A172 (cell line): ENCODE results near the gene RBL2. TPM values are rescaled to one million over a fixed set of nuclear protein-coding genes. Genes with fewer than 3 reads are reported as not detected.
A peak's percentile ranks its signal among the peaks of the same experiment; 100 is the strongest.

ENCODE experiments used
- DNase-seq: peaks from one replicate; pipeline ENCODE4 v3.0.0-alpha.2; 2015; ENCODE audit warnings: low spot score
- total RNA-seq: library from RNA; depleted of rRNA; stranded (reverse); fragments of >200 nt; shearing (Covaris generic); gene quantifications from 2 replicates; pipeline ENCODE4 v1.2.3, GENCODE V29; 2014

Gene RBL2
- total RNA-seq, 1 experiment from 2014 or later = 47.1 TPM

DNA sequence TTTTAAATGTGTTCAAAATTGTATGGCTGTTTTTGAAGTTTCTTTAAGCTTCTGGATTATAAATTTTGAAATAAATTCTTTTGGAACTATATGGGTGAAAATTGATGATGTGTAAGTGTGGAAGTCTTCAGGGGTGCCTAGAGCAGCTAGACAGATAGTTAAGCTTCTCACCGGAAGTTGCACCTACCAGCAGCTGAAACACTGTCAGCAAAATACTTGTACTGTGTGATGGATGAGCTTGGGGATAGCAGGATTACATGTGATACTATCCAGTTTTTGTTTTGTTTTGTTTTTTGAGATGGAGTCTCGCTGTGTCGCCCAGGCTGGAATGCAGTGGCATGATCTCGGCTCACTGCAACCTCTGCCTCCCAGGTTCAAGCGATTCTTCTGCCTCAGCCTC lies 19.7 kb downstream of the RBL2 start:
- DNase-seq = no peak

- no peak for DNase-seq
These were observed 22.4 kb downstream of the RBL2 start for GRCh38 chr16:53456625-53457024.

DNA sequence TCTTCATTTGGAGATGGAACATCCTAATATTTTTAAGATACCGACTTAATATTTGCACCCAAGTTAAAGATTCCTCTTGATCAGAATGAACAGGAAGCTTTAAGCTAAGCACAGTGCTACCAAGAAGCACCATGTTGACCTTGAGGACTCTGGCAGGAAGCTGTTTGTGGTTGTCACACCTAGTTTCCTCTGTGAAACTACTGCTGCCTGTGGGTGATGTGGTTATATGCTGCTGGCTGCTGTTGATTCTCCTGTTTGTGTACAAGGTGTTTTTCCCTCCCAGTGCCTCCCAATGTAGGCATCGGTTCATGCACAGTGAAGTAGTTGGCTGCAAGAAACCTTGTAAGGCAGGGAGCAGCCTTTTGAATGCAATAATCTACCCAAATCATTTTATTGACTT lies 23.4 kb downstream of the RBL2 start:
- DNase-seq = peak; percentile 19

DNA sequence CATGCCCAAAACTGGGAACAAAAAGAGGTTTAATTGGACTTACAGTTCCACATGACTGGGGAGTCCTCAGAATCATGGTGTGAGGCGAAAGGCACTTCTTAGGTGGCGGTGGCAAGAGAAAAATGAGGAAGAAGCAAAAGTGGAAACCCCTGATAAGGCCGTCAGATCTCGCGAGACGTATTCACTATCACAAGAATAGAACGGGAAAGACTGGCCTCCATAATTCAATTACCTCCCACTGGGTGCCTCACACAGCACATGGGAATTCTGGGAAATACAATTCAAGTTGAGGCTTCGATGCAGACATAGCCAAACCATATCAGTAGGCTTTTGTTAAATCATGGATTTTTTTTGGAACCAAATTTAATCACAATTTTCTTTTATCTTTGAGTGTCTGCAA lies 24.4 kb downstream of the RBL2 start:
- no peak for DNase-seq

- DNase-seq = peak; percentile 82
These were observed 31.5 kb downstream of the RBL2 start for GRCh38 chr16:53465606-53466280.

DNA sequence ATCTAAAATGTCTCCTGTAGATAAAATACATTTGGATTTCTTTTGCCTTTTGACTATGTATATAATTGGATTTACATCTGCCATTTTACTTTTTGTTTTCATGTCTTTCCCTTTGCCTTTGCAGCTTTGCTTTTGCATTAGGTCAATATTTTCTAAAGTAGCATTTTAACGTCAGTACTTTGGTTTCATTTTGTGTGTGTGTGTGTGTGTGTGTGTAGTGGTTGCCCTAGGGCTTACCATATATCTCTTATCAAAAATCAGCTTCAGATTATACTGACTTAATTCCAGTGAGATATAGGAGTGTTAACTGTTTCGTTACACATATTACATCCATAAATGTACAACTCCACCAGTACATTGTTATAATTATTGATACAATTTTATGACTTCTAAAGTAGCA lies 42.6 kb downstream of the RBL2 start:
- DNase-seq = no peak

DNA sequence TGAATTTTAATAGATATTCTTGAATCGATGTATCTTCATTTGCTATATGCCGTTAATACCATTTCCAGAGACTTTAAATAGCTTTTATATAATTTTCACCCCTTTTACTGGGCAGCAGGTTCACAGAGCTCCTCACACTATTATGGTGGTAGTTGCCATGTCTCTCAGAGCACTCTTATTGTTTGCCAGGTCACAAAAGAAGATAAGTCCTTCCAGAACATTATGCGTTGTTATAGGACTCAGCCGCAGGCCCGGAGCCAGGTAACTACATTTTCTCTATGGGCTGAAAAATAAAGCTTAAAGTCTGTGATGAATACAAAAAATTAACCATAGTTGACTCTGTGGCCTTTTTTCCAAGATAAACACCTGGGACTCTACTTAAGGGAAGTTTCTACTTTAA lies 44.7 kb downstream of the RBL2 start:
- DNase-seq = no peak

DNA sequence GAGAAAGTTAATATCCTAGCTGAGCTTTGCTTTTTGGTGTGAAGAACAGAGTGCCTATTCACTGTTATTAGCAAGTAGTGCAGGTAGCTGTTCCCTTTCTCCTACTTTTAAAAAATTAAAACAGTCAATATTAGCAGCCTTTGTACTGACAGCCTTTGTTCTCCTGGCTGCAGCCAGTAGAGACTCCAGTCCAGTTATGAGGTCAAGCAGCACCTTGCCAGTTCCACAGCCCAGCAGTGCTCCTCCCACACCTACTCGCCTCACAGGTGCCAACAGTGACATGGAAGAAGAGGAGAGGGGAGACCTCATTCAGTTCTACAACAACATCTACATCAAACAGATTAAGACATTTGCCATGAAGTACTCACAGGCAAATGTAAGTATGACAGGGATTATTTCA lies 46.1 kb downstream of the RBL2 start:
- DNase-seq = no peak

DNA sequence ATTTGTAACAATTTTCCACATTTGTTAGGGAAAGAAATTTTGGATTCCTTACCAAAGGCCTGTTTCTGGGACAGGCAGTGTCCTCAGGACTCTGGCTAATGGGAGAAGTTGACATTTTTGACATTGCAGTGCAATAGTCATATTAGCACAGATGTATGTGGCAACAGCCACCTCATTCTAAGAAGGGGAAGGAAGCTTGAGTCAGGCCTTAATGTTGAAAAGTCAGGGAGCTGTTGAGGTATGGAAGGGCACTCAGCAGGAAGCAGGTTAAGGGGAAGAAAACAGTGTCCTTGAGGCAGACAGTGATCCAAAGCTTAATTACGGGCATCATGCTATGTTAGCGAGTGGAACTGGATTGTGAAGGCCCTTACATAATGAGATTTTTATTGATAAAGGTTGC lies 47.9 kb downstream of the RBL2 start:
- no peak for DNase-seq

DNA sequence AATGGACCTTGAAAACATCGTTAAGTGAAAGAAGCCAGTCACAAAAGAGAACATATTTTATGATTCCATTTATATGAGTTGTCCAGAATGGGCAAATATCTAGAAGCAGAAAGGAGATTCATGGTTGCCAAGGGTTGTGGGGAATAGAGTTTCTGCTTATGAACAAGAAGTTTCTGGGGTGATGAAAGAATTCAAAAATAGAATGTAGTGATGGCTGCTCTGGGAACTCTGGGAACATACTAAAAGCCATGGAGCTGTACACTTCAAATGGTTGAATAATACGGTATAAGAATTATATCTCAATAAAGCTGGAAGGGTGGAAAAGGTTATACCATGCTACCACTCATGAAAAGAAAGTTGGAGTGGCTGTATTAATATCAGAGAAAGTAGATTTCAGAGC lies 50.3 kb downstream of the RBL2 start:
- DNase-seq = no peak

DNA sequence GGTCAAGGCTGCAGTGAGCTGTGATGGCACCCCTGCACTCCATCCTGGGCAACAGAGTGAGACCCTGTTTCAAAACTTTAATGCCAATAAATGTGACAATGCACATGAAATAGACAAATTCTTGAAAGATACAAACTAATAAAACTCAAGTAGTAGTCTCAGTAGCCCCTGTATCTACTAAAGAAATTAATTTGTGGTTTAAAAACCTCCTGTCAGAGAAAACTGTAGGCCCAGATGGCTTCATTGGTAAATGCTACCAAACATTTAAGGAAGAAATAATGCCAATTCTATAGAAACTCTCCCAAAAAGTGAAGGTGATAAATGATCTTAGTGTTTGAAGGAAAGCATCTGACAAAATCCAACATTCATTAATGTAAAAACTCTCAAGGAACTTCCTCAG lies 52.0 kb downstream of the RBL2 start:
- no peak for DNase-seq

- no peak for DNase-seq
These were observed 55.5 kb downstream of the RBL2 start for GRCh38 chr16:53489755-53490154.

GRCh38 chr16:53492503-53492902 lies 58.2 kb downstream of the RBL2 start:
- no peak for DNase-seq

GRCh38 chr16:53494636-53495035 lies 60.4 kb downstream of the RBL2 start:
- no peak for DNase-seq

DNA sequence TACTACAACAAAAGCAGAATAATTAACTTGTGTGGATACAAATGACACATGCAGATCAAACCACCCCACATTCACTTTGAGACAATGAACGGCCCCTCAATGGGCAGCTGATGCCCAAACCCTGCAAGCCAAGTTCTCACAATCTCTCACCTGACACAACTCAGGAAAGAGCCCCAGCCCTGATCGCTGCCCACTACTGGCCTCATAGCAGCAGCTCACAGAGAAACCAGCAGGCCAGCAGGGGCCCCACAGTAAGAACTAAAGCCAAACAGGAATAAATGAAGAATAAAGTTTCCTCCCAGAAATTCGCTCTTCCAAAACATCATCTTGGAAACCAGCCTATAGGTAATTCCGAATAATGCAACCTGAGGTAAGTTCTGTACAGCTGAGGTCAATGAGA lies 61.1 kb downstream of the RBL2 start:
- DNase-seq = no peak

DNA sequence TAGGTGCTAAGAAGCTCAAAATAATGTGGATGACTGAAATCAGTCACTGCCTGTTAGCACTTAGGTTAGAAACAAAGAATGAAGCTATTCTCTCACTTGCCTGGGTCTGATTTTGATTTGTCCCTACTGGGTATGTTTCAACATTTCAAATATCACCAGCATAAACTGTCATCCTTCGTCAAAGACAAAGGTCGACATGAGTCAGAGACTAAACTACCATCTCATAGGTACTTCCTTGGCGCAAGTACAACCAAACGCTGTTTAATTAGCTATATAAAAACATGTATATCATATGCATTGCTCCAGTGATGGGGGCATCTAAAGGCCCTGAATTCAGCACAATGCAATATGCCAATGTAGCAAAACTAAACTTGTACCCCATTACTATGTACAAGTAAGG lies 64.7 kb downstream of the RBL2 start:
- no peak for DNase-seq

DNA sequence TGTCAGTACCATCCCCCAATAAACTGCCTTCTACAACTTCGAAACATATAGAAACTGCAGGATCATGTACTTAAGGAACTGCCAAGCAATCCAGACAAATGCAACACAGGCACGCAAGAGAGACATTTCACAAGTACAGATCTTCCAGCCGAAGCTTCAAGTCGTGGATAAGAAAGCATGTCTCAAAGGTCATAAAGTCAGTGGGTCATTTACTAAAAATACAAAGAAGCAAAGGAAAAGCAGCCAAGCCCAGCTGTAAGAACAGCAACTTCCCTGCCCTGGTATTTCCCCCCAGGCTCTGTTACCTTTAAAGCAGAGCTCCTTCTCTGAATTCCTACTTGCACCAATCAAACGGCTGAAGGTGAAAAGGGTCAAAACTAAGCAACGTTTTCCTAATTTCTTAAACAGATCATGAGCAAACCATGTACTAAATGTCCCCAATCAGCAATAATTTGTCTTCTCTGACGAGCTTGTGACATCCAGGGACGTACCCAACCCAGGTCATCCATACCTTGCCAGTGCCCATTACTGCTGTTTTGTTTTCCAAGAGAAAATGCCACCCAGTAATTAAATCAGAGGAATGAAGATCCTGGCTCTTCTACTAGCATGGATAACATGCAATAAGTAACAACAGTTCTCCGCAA lies 67.1 kb downstream of the RBL2 start:
- DNase-seq = no peak

GRCh38 chr16:53502331-53503269 lies 68.3 kb downstream of the RBL2 start, which contains the start of gene AKTIP:
Gene AKTIP, minus strand, starts transcription at chr16:53503209. Its CDS starts 2,950 bp downstream, at chr16:53500259.
- peak; percentile 22 for DNase-seq

- peak; percentile 100 for DNase-seq
These were observed 69.1 kb downstream of the RBL2 start for GRCh38 chr16:53503270-53503923.

- peak; percentile 29 for DNase-seq
These were observed 69.9 kb downstream of the RBL2 start for GRCh38 chr16:53503991-53504663.

DNA sequence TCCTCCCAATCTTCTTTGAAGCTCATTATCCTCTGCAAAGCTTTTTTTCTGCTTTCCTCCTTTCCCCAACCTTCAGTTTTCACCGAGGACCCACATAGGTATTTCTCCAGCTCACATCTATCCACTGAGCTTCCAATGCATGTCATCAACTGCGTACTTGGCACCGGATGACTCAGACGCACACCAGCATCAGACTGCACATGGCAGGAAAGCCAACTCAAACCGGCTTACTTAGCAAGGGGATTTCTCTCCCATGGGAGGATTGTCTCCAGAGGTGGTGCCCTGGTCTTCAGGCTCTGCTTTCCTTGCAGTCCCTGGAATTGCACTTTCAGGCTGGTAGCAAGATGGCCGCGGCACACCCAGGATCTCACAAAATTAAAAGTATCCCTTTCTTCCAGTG lies 70.4 kb downstream of the RBL2 start:
- peak; percentile 38 for DNase-seq
